ENCODE results near the gene TAF11L8. TPM values are rescaled to one million over a fixed set of nuclear protein-coding genes. Genes with fewer than 3 reads are reported as not detected.

TAF11L8 gene
- total RNA-seq, 2 donors from 2014 or later = not detected

Other genes starting within 250 kb of the TAF11L8 start
- gene TAF11L2, start 92.7 kb downstream of the TAF11L8 start, total RNA-seq = not detected
- gene TAF11L3, start 72.6 kb downstream of the TAF11L8 start, total RNA-seq = not detected
- not detected for gene TAF11L4, start 69.2 kb downstream of the TAF11L8 start, total RNA-seq
- gene TAF11L5, start 65.7 kb downstream of the TAF11L8 start, total RNA-seq = not detected
- not detected for gene TAF11L6, start 62.3 kb downstream of the TAF11L8 start, total RNA-seq
- gene TAF11L7, start 5.2 kb downstream of the TAF11L8 start, total RNA-seq = not detected
- gene TAF11L9, start 3.4 kb upstream of the TAF11L8 start, total RNA-seq = not detected
- gene TAF11L10, start 6.9 kb upstream of the TAF11L8 start, total RNA-seq = not detected
- not detected for gene TAF11L11, start 13.2 kb upstream of the TAF11L8 start, total RNA-seq
- not detected for gene TAF11L12, start 19.4 kb upstream of the TAF11L8 start, total RNA-seq
- not detected for gene TAF11L13, start 41.1 kb upstream of the TAF11L8 start, total RNA-seq
- gene TAF11L14, start 43.5 kb upstream of the TAF11L8 start, total RNA-seq = not detected